WTC11 (cell line): Measurements from ENCODE around the gene TCF7.

Experiments
- CREB1 ChIP-seq: sonication (generic); formaldehyde crosslinking; IDR thresholded peaks from 2 replicates; pipeline ENCODE4 v1.8.0; 2023; ENCODE audit warnings: mild to moderate bottlenecking, missing genetic modification reagents
- CTCF ChIP-seq: fragments of 200-600 bp; IDR thresholded peaks from 2 replicates; pipeline ENCODE4 v1.8.0; 2022; ENCODE audit warnings: antibody characterized with exemption
- JUN ChIP-seq: sonication (generic); formaldehyde crosslinking; IDR thresholded peaks from 2 replicates; pipeline ENCODE4 v1.8.0; 2023; ENCODE audit warnings: mild to moderate bottlenecking, missing genetic modification reagents
- USF2 ChIP-seq: sonication (generic); formaldehyde crosslinking; IDR thresholded peaks from 2 replicates; pipeline ENCODE4 v1.8.1; 2023; ENCODE audit warnings: mild to moderate bottlenecking, missing genetic modification reagents, moderate library complexity
- ZNF232 ChIP-seq: sonication (generic); formaldehyde crosslinking; IDR thresholded peaks from 2 replicates; pipeline ENCODE4 v1.8.0; 2022; ENCODE audit warnings: mild to moderate bottlenecking, missing genetic modification reagents

- TF ChIP-seq ZNF232 (no peak), USF2 (CRISPR knock-in tag) (no peak), CREB1 (CRISPR knock-in tag) (no peak), JUN (CRISPR knock-in tag) (no peak), CTCF (no peak)
Measured at GRCh38 chr5:134097211-134097749, 17.2 kb upstream of the TCF7 start.
